ENCODE results near the gene TCEA3.

The TCEA3 gene

DNA sequence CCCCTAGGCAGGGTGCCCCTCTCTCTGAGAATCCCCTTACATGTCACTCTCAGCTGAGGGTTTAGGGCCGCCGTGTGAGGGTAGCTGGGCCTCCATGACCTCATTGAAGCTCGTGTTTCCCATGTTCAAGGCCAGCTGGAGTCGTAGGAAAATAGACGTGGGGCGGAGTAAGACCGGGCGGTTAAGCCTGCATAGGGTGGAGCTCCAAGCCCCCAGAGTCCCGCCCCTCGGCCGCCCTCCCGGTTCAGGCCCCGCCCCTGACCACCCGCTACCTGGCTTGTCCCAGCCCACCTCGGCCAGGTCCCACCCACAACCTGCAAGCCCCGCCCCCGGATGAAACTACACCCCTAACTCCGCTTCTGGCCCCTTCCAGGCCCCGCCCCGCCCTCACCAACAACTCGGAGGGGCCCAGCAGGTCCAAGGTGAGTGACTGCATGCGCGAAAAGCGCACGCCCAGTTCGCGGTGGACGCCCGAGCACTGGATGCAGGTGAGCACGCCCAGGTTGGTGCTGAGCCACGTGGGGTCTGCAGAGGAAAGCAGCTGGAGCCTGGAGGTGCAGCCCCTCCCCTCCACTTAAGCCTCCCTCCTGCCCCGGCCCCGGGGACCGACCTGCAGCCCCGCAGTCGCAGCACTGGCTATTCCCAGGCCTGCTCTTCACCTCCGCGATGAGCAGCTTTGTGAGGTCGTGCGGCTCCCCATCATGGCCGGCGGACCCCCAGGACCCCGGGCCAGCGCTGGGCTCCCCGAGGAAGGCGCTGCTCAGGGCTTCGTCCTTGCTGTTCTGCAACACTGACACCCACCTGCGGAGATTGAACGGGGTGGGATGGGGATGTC is 12.2 kb upstream of the TCEA3 start:
- TF ChIP-seq TAF1 (IDR thresholded peaks at IDR 0.05; ENCODE audit: borderline replicate concordance, insufficient read depth, low read length) (no peak), POLR2AphosphoS5 (IDR thresholded peaks at IDR 0.05; ENCODE audit: low read depth, low read length) (no peak), FOXP2 (optimal IDR thresholded peaks at IDR 0.05; ENCODE audit: borderline replicate concordance, extremely low read depth, extremely low read length, insufficient read depth) (no peak), REST (IDR thresholded peaks at IDR 0.05; ENCODE audit: insufficient read depth in 1 of 2, low read depth in 2 of 2, low read length in 2 of 2) (no peak), SIN3A (IDR thresholded peaks at IDR 0.05; ENCODE audit: borderline replicate concordance, insufficient read depth, low read length) (no peak)

GRCh38 chr1:23434260-23434775 is 9.8 kb upstream of the TCEA3 start:
- TF ChIP-seq REST (IDR thresholded peaks at IDR 0.05; ENCODE audit: insufficient read depth in 1 of 2, low read depth in 2 of 2, low read length in 2 of 2) (no peak), FOXP2 (optimal IDR thresholded peaks at IDR 0.05; ENCODE audit: borderline replicate concordance, extremely low read depth, extremely low read length, insufficient read depth) (no peak), TAF1 (IDR thresholded peaks at IDR 0.05; ENCODE audit: borderline replicate concordance, insufficient read depth, low read length) (no peak), POLR2AphosphoS5 (IDR thresholded peaks at IDR 0.05; ENCODE audit: low read depth, low read length) (no peak), SIN3A (IDR thresholded peaks at IDR 0.05; ENCODE audit: borderline replicate concordance, insufficient read depth, low read length) (no peak)

GRCh38 chr1:23433122-23433521 is 8.6 kb upstream of the TCEA3 start:
- no peak for TF ChIP-seq REST (IDR thresholded peaks at IDR 0.05; ENCODE audit: insufficient read depth in 1 of 2, low read depth in 2 of 2, low read length in 2 of 2)
- TF ChIP-seq FOXP2 (optimal IDR thresholded peaks at IDR 0.05; ENCODE audit: borderline replicate concordance, extremely low read depth, extremely low read length, insufficient read depth), result no peak
- TF ChIP-seq TAF1 (IDR thresholded peaks at IDR 0.05; ENCODE audit: borderline replicate concordance, insufficient read depth, low read length), result no peak
- no peak for TF ChIP-seq SIN3A (IDR thresholded peaks at IDR 0.05; ENCODE audit: borderline replicate concordance, insufficient read depth, low read length)
- TF ChIP-seq POLR2AphosphoS5 (IDR thresholded peaks at IDR 0.05; ENCODE audit: low read depth, low read length), result no peak

GRCh38 chr1:23431431-23431830 is 6.9 kb upstream of the TCEA3 start:
- TF ChIP-seq SIN3A (IDR thresholded peaks at IDR 0.05; ENCODE audit: borderline replicate concordance, insufficient read depth, low read length) (no peak), POLR2AphosphoS5 (IDR thresholded peaks at IDR 0.05; ENCODE audit: low read depth, low read length) (no peak), TAF1 (IDR thresholded peaks at IDR 0.05; ENCODE audit: borderline replicate concordance, insufficient read depth, low read length) (no peak), REST (IDR thresholded peaks at IDR 0.05; ENCODE audit: insufficient read depth in 1 of 2, low read depth in 2 of 2, low read length in 2 of 2) (no peak), FOXP2 (optimal IDR thresholded peaks at IDR 0.05; ENCODE audit: borderline replicate concordance, extremely low read depth, extremely low read length, insufficient read depth) (no peak)

Measured in PFSK-1 (cell line).